CD4-positive, alpha-beta T cell treated with Interleukin-21 for 1 hour (primary cell): ENCODE measurements around the gene JMJD1C.

ENCODE experiments used
- DNase-seq: peaks from one replicate; pipeline ENCODE4 v3.0.0-alpha.2; 2020

The JMJD1C gene

DNA sequence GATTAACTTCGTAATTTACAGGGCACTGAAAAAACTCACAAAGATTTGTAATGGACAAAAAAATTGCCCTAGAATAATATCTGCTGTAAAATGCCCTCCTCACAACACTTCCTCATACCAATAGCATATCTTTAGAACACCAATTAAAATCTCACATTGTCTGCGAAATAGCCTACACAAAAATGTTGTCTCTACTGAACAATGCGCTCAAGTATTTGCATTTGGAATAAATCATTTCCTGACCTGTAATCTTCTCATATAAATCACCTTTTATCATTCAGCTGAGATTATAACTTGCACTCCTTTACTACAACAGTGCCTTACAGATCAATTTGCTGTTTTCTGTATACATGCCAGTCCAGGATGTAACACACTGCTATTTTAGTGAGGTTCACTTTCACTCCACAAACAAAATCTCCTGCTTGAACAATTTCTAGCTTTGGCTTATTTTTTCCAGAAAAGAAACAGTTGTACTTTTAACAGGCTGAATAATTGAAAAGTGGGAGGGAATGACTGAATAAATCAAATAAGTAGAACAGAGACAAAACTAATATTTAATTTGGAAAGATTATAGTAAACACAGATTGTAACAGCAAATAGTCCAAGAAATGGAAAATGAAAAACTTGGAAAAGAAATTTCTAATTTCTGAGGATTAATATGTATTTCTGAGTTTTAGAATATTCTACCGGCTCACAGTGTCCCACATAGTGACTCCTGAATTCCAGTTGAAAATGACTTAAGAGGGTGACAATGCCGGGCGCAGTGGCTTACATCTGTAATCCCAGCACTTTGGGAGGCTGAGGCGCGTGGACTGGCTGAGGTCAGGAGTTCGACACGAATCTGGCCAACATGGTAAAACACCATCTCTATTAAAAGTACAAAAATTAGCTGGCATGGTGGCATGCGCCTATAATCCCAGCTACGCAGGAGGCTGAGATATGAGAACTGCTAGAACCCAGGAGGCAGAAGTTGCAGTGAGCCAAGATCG is 30.6 kb downstream of the JMJD1C start:
- no peak for DNase-seq

DNA sequence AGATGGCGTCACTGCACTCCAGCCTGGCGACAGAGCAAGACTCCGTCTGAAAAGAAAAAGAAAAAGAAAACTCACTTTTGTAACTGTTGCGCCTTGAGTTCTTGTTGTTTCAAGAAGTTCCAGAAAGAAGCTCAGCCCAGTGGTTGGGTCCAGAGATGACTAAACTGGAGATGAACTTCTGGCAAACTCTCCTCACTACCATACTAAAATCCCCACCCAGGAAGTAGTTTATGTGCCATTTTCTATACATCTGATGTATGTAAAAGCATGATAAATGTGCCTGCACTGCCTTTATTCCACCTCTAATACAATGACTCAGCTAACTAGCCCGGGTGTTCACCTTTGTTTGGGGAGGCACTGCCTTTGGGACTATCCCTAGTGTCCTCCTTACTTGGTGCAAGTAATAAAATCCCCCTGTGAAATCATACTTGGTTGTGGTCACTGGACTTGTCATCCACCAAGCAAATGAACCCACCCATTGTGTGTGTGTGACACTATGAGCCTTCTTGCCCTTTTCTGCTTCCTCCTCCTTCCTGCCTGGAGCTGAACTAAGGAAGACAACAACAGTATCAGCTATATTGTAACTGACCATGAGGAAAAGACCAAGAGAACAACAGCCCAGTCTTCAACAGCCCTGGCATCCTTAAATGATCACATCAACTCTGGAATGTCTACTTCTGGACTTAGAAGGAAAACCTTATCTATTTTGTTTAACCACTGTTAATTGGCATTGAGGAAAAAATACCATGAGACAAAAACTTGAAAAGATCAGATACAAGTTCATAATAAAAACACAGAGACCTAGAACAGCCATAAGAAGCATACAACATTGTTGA is 33.6 kb downstream of the JMJD1C start:
- DNase-seq = no peak

DNA sequence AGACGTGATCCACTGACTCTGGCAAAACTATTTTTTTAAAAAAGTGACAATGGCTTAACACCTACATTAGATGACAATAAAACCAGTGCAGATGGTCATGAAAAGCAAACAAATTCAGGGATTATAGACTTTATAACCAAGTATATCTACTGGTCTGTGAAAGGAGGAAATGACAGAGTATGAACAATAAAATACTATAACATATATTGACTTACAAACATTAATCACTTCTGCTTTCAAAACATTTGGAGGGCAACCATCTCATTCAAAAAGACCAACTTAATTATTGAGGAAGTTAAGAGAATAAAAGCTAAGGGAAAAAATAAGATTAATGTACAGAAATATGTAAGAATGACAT is 34.8 kb downstream of the JMJD1C start:
- no peak for DNase-seq

- DNase-seq = no peak
Measured at GRCh38 chr10:63430091-63430998, 35.4 kb downstream of the JMJD1C start.

- no peak for DNase-seq
Measured at GRCh38 chr10:63429281-63429680, 36.5 kb downstream of the JMJD1C start.

GRCh38 chr10:63427013-63427412 is 38.8 kb downstream of the JMJD1C start:
- DNase-seq = no peak

DNA sequence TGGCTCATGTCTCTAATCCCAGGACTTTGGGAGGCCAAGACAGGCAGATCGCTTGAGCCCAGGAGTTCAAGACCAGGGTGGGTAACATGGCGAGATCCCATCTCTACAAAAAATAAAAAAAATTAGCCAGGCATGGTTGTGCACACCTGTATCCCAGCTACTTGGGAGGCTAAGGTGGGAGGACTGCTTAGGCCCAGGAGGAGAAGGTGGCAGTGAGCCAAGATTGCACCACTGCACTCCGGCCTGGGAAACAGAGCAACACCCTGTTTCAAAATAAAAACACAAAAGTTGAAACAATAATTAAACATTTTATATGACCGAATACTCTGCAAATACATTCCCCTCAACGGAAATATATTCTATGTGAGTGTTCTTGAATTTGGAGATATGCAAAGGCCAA is 40.3 kb downstream of the JMJD1C start:
- DNase-seq = no peak

DNA sequence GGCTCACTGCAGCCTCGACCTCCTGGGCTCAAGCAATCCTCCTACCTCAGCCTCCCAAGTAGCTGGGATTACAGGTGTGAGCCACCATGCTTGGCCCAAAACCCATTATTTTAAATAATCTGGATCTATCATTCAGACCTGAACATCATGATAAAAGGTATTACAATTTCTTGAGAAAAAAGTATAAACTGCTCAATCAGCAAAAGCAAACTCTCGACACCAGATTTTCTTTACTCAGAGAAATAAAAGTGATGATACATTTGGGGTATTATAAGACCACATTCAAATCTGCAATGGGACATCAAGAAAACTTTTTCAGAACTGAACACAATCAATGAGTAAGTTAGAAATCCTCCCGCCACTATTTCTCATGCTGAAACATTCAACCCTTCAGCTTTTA is 41.2 kb downstream of the JMJD1C start:
- DNase-seq = no peak

- no peak for DNase-seq
Measured at GRCh38 chr10:63423494-63423893, 42.3 kb downstream of the JMJD1C start.

DNA sequence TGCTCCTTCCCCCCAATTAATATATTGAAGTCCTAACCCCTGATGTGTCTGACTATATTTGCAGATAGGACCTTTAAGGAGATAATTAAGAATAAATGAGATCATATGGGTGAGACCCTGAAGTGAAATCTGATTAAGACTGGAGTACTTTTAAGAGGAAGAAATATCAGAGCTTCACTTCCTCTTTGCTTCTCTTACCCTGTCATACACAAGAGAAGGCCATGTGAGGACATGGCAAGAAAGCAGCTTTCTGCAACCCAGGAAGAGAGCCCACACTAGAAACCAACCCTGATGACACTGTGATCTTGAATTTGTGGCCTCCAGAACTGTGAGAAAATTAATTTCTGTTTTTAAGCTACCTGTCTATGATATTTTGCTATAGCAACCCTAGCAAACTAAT is 44.2 kb downstream of the JMJD1C start:
- peak; percentile 37 for DNase-seq

DNA sequence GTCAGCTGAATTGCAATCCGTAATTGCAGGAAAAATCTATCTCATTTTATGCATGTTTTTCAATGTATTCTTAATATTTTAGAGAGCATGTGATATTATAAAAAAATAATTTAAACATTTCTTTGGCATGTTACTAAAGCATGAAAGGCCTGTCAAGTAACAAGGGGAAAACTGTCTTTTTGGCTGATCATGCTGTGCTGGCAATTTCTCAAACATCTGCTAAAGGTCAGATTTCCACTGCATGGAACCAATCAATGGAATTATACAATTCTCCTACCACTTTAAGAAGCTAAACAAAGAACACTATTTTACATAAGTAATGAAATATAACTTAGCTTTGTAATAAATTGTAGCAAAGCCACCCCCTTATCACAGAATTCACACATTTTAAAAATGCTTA is 49.4 kb downstream of the JMJD1C start:
- DNase-seq = no peak

GRCh38 chr10:63415640-63416244 is 50.0 kb downstream of the JMJD1C start:
- DNase-seq = no peak

DNA sequence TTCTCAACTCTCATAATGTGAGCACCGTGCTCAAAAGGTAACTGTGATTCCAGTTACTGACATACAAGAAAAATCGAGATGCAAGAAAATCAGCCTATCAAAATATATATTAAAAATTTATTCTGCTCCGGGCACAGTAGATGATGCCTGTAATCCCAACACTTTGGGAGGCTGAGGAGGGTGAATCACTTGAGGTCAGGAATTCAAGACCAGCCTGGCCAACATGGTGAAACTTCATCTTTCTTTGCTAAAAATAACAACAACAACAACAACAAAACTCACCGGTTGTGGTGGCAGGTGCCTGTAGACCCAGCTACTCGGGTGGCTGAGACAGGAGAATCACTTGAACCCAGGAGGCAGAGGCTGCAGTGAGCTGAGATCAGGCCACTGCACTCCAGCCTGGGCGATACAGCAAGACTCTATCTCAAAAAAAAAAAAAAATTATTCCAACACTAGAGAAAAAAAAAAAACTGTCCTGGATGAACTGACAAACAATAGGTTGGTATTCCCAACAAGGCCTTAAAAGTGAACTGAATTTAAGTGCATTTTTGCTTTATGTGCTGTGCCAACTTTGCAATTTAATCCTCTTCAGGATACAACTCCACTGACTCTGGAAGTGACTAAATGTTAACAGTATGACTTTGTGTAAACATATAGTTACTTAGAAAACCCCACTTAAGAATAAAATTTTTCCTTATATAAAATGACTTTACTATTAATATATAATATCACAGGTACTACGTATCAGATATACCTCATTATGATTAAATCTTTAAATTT is 51.1 kb downstream of the JMJD1C start:
- no peak for DNase-seq

GRCh38 chr10:63413429-63413828 is 52.3 kb downstream of the JMJD1C start:
- no peak for DNase-seq

- DNase-seq = no peak
Measured at GRCh38 chr10:63412304-63412703, 53.5 kb downstream of the JMJD1C start.

GRCh38 chr10:63410633-63411032 is 55.1 kb downstream of the JMJD1C start:
- no peak for DNase-seq

GRCh38 chr10:63409465-63410027 is 56.2 kb downstream of the JMJD1C start:
- no peak for DNase-seq

- no peak for DNase-seq
Measured at GRCh38 chr10:63407136-63407662, 58.6 kb downstream of the JMJD1C start.

DNA sequence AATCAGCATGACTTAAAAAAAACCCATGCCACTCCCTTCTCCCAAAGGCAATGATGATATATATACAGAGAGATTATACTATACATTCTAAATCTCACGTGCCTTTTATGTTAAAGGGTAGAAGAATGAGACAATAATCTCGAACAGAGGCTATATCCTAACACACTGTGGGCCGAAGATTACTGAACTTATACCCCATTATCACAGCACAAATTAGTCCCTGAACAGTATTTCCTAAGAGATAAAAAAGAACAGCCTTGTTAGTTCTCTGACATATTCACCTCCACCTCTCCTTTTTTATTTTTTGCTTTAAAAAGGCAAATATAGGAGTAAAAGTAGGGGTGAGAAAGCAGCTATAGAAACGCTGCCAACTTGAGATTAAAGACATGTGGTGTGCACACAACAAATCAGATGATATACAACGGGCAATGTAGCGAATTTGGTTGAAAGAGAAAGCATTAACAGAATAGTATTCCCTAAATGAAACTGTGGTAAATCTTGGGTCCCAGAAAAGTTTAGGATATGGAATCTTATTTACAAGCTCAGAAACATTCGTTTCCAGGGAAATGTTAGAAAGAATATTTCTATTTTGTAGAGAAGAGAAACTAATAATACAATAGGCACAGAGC is 69.5 kb downstream of the JMJD1C start:
- no peak for DNase-seq

DNA sequence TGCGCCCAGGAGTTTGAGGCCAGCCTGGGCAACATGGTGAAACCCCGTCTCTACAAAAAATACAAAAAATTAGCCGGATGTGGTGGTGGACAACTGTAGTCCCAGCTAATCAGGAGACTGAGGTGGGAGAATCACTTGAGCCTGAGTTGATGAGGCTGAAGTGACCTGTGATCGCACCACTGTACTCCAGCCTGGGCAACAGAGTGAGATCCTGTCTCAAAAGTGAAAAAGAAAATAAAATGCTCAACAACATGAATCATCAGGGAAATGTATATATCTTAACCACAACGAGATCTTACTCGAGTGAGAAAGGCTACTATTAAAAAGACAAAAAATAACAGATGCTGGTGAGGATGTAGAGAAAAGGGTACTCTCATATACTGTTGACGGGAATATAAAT is 72.7 kb downstream of the JMJD1C start:
- no peak for DNase-seq
